T47D (cell line): Measurements from ENCODE around the gene POLE.
A peak's percentile ranks its signal among the peaks of the same experiment; 100 is the strongest.

Experiments
- DNase-seq, 2 experiments: peaks; one replicate each; pipeline versions ENCODE4 v3.0.0 to v3.0.0-alpha.2; 2011 to 2012; ENCODE audit warnings: low read depth in 1 of 2, low spot score in 1 of 2
- JUND ChIP-seq: IDR thresholded peaks from 2 replicates; pipeline ENCODE4 v1.6.1; 2012; ENCODE audit warnings: low read depth
- in situ Hi-C: cut with HindIII; loops from 2 replicates; pipeline ENCODE4 v1.10.0; 2016; ENCODE audit warnings: low sequenced_read_pairs, low pct_unique_long_range_greater_than_20kb

The POLE gene

GRCh38 chr12:132615579-132616038 is 71.5 kb downstream of the POLE start:
- no peak for TF ChIP-seq JUND
- in situ Hi-C loops = no loop called here
- peak in 1 of 2 experiments; percentile 41 for DNase-seq

- in situ Hi-C loops = no loop called here
- TF ChIP-seq JUND = no peak
- DNase-seq = peak; percentile 78 to 94
Observed at GRCh38 chr12:132614861-132615578, 72.1 kb downstream of the POLE start.

- in situ Hi-C loops = no loop called here
- no peak for DNase-seq
- TF ChIP-seq JUND = no peak
Observed at GRCh38 chr12:132614029-132614428, 73.1 kb downstream of the POLE start.

GRCh38 chr12:132611620-132612019 is 75.5 kb downstream of the POLE start:
- DNase-seq = no peak
- TF ChIP-seq JUND = no peak
- in situ Hi-C loops = no loop called here

GRCh38 chr12:132610866-132611602 is 76.1 kb downstream of the POLE start:
- in situ Hi-C loops = no loop called here

GRCh38 chr12:132610051-132610759 is 76.9 kb downstream of the POLE start, which contains the start of gene LRCOL1:
LRCOL1 (minus strand) TSS chr12:132610582; CDS start chr12:132606251, 4,331 bp downstream.
- no peak for DNase-seq
- no peak for TF ChIP-seq JUND
- in situ Hi-C loops = no loop called here

More at GRCh38 chr12:132610866-132611602, 76.1 kb downstream of the POLE start:
- no peak for TF ChIP-seq JUND
- DNase-seq = no peak

GRCh38 chr12:132608231-132609171 is 78.6 kb downstream of the POLE start:
- TF ChIP-seq JUND = no peak
- in situ Hi-C loops = no loop called here

GRCh38 chr12:132606927-132607326 is 80.2 kb downstream of the POLE start:
- in situ Hi-C loops = no loop called here
- no peak for TF ChIP-seq JUND
- DNase-seq = no peak

More at GRCh38 chr12:132608231-132609171, 78.6 kb downstream of the POLE start:
- no peak for DNase-seq

- in situ Hi-C loops = no loop called here
- no peak for TF ChIP-seq JUND
- no peak for DNase-seq
Observed at GRCh38 chr12:132606466-132606865, 80.7 kb downstream of the POLE start.

GRCh38 chr12:132605892-132606291 is 81.2 kb downstream of the POLE start:
- no peak for TF ChIP-seq JUND
- in situ Hi-C loops = no loop called here
- no peak for DNase-seq

- in situ Hi-C loops = no loop called here
- no peak for TF ChIP-seq JUND
Observed at GRCh38 chr12:132604668-132605441, 82.3 kb downstream of the POLE start.

More at GRCh38 chr12:132604668-132605441, 82.3 kb downstream of the POLE start:
- DNase-seq = no peak
